IPS-18a (cell line): ENCODE data around the gene TWF1.

Source experiments
- H3K27ac ChIP-seq: one replicate; pipeline ENCODE4 v1.5.1; 2013; ENCODE audit warnings: low read length
- H3K27me3 ChIP-seq: one replicate; pipeline ENCODE4 v1.6.1; 2013; ENCODE audit warnings: mild to moderate bottlenecking, low read length; ENCODE audit not compliant: control insufficient read depth, insufficient read depth
- H3K36me3 ChIP-seq: one replicate; pipeline ENCODE4 v1.6.1; 2013; ENCODE audit warnings: low read depth, low read length; ENCODE audit not compliant: control insufficient read depth
- H3K4me1 ChIP-seq: one replicate; pipeline ENCODE4 v1.6.1; 2013; ENCODE audit warnings: low read depth, low read length; ENCODE audit not compliant: control insufficient read depth
- H3K4me3 ChIP-seq: one replicate; pipeline ENCODE4 v1.5.1; 2013; ENCODE audit warnings: low read length
- H3K9ac ChIP-seq: one replicate; pipeline ENCODE4 v1.6.1; 2013; ENCODE audit warnings: mild to moderate bottlenecking, low read length, moderate library complexity
- H3K9me3 ChIP-seq: one replicate; pipeline ENCODE4 v1.6.1; 2013; ENCODE audit warnings: low read depth, low read length; ENCODE audit not compliant: control insufficient read depth

TWF1 gene

GRCh38 chr12:43832463-43833168, 26.5 kb upstream of the TWF1 start:
- H3K27me3 ChIP-seq, result peaks cover 32% of the 10 kb centered on the region
- H3K9me3 ChIP-seq, result no peaks in the 10 kb centered on the region
- no peak overlapping the region for H3K9ac ChIP-seq
- H3K36me3 ChIP-seq, result no peaks in the 10 kb centered on the region
- peaks cover 4% of the 10 kb centered on the region for H3K4me1 ChIP-seq
- no peak overlapping the region for H3K27ac ChIP-seq
- H3K4me3 ChIP-seq, result no peak overlapping the region

- no peaks in the 10 kb centered on the region for H3K4me1 ChIP-seq
- no peak overlapping the region for H3K4me3 ChIP-seq
- H3K36me3 ChIP-seq, result no peaks in the 10 kb centered on the region
- H3K9me3 ChIP-seq, result no peaks in the 10 kb centered on the region
- H3K9ac ChIP-seq, result no peak overlapping the region
- H3K27ac ChIP-seq, result no peak overlapping the region
- H3K27me3 ChIP-seq, result no peaks in the 10 kb centered on the region
These were observed 21.0 kb upstream of the TWF1 start for GRCh38 chr12:43827093-43827492.

DNA sequence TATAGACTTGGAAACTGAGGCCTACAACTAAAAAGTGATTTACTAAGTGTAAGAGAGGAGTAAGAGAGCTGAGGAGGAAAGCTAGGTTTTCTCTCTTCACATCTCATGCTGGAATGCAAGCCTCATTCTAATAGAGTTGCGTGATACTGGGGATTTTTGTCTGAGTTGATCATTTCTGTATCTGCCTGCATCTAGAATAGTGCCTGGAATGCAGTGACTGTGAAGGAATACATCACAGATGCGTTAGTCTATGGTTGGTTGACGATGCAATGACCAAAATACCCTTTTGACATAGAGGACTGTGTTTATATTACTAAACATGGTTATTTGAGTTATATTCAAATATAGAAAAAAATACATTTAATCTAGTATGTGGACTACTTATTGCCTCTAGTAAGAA, 20.6 kb upstream of the TWF1 start:
- Histone ChIP-seq H3K27ac (no peak overlapping the region), H3K9ac (no peak overlapping the region), H3K4me3 (no peak overlapping the region), H3K36me3 (no peaks in the 10 kb centered on the region), H3K4me1 (no peaks in the 10 kb centered on the region), H3K9me3 (no peaks in the 10 kb centered on the region), H3K27me3 (no peaks in the 10 kb centered on the region)

GRCh38 chr12:43824207-43824775, 18.2 kb upstream of the TWF1 start:
- H3K4me1 ChIP-seq, result no peaks in the 10 kb centered on the region
- no peaks in the 10 kb centered on the region for H3K27me3 ChIP-seq
- no peak overlapping the region for H3K27ac ChIP-seq
- no peaks in the 10 kb centered on the region for H3K9me3 ChIP-seq
- no peak overlapping the region for H3K9ac ChIP-seq
- H3K4me3 ChIP-seq, result no peak overlapping the region
- no peaks in the 10 kb centered on the region for H3K36me3 ChIP-seq

GRCh38 chr12:43816168-43816567, 10.1 kb upstream of the TWF1 start:
- Histone ChIP-seq H3K27me3 (no peaks in the 10 kb centered on the region), H3K9ac (no peak overlapping the region), H3K4me1 (no peaks in the 10 kb centered on the region), H3K27ac (no peak overlapping the region), H3K4me3 (no peak overlapping the region), H3K36me3 (no peaks in the 10 kb centered on the region), H3K9me3 (no peaks in the 10 kb centered on the region)

GRCh38 chr12:43815416-43815815, 9.3 kb upstream of the TWF1 start:
- no peaks in the 10 kb centered on the region for H3K36me3 ChIP-seq
- H3K4me1 ChIP-seq, result no peaks in the 10 kb centered on the region
- no peaks in the 10 kb centered on the region for H3K9me3 ChIP-seq
- no peak overlapping the region for H3K9ac ChIP-seq
- no peaks in the 10 kb centered on the region for H3K27me3 ChIP-seq
- no peak overlapping the region for H3K27ac ChIP-seq
- no peak overlapping the region for H3K4me3 ChIP-seq

GRCh38 chr12:43812926-43813325, 6.8 kb upstream of the TWF1 start:
- no peaks in the 10 kb centered on the region for H3K36me3 ChIP-seq
- no peaks in the 10 kb centered on the region for H3K4me1 ChIP-seq
- no peaks in the 10 kb centered on the region for H3K27me3 ChIP-seq
- no peak overlapping the region for H3K9ac ChIP-seq
- no peaks in the 10 kb centered on the region for H3K9me3 ChIP-seq
- no peak overlapping the region for H3K4me3 ChIP-seq
- H3K27ac ChIP-seq, result no peak overlapping the region

DNA sequence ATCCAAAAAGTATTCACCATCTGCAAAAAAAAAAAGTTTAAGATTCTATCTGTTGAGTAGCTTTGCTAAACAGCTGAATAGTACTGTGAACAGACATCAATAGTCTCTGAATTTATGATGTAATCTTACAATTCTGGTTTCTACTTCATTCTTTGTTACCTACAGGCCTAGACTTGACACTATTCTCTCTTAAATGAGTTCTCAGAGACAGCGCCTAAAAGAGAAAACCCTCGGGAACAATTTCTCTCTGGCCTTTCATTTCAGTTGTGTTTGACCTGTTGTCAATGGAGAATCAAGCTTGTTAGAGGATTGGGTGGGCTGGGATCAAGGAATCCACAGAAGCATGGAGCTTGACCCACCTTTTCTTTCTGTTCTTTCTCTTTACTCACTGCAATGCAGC, 5.9 kb upstream of the TWF1 start:
- Histone ChIP-seq H3K9me3 (no peaks in the 10 kb centered on the region), H3K4me3 (no peak overlapping the region), H3K9ac (no peak overlapping the region), H3K27ac (no peak overlapping the region), H3K27me3 (no peaks in the 10 kb centered on the region), H3K36me3 (no peaks in the 10 kb centered on the region), H3K4me1 (no peaks in the 10 kb centered on the region)

DNA sequence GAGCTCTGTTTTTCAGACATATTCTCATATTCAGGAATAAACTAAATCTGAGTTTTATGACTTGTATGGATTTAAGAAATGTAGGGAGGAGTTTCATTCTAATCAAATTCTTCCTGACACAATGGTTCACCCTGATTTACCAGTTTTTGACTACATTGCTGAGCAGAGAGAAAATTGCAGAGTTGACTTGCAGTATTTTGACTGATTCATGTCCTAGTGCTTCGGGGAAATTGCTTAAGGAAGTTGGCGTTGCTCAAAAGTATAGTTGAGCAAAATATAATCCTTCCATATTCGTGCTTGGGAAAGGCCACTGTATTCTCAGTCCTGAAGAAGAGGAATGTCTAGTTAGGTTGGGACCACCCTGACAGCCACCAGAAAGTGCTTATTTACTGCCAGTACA, 1.3 kb upstream of the TWF1 start:
- no peaks in the 10 kb centered on the region for H3K27me3 ChIP-seq
- no peaks in the 10 kb centered on the region for H3K9me3 ChIP-seq
- peaks cover 18% of the 10 kb centered on the region for H3K36me3 ChIP-seq
- no peak overlapping the region for H3K4me3 ChIP-seq
- H3K27ac ChIP-seq, result no peak overlapping the region
- H3K9ac ChIP-seq, result no peak overlapping the region
- H3K4me1 ChIP-seq, result no peaks in the 10 kb centered on the region

DNA sequence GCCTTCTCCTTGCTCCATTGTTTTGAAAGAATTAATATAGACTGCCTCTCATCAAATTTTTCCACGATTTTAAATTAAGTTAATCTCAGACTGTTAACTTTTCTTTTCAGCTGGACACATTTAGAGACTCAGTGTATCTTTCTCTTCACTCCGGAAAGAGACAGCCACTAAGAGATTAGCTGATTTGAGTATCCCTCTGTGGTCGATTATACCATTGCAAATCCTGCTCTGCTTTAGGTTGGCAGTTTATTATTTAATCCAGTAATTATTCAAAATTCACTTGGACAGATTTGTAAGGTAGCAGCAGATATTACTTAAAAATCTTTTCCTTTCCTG, 588 bp upstream of the TWF1 start:
- peak overlapping the region; percentile 56 for H3K27ac ChIP-seq
- peak overlapping the region; percentile 82 for H3K9ac ChIP-seq
- H3K36me3 ChIP-seq, result peaks cover 23% of the 10 kb centered on the region
- H3K9me3 ChIP-seq, result no peaks in the 10 kb centered on the region
- H3K4me3 ChIP-seq, result peak overlapping the region; percentile 98
- no peaks in the 10 kb centered on the region for H3K4me1 ChIP-seq
- H3K27me3 ChIP-seq, result no peaks in the 10 kb centered on the region

DNA sequence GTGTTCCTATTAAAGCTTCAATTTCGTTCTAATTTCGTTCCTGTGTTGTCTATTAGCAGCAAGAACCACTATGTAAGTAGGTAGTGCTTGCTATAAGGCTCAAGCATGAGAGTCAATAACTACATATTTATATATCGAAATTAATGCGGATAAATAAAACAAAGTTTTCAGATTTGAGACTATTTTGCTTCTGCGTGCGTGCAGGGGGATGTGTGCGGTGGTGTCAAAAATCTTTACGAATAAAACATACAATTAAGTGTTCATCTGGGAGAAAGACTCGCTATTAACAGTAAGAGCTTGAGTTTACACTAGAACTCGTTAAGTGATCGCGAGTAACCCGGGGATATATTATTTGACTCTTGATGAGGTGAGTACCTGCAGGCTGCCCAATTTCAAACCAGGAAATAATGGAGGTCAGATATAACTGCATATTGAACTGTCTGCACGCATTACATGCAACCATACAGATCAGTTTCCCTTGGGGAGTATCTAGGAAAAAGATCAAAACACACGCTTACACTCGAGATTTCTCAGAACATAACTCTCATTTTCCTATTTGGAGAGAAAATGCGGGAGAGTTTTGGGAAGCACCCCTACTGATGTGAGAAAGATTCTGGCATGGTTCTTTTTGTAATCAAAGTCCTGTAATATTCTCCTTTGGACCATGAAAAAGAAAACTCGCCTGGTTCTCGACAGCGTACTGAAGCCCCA, 813 bp downstream of the TWF1 start:
- Histone ChIP-seq H3K4me3 (peak overlapping the region; percentile 98), H3K27me3 (no peaks in the 10 kb centered on the region)

More for the DNA sequence above, 813 bp downstream of the TWF1 start:
- H3K27ac ChIP-seq, result no peak overlapping the region
- no peaks in the 10 kb centered on the region for H3K4me1 ChIP-seq
- no peaks in the 10 kb centered on the region for H3K9me3 ChIP-seq
- H3K9ac ChIP-seq, result peak overlapping the region; percentile 82
- peaks cover 35% of the 10 kb centered on the region for H3K36me3 ChIP-seq
